Measurements from ENCODE around the gene ARHGAP44.

- TF ChIP-seq, protein P1, sequence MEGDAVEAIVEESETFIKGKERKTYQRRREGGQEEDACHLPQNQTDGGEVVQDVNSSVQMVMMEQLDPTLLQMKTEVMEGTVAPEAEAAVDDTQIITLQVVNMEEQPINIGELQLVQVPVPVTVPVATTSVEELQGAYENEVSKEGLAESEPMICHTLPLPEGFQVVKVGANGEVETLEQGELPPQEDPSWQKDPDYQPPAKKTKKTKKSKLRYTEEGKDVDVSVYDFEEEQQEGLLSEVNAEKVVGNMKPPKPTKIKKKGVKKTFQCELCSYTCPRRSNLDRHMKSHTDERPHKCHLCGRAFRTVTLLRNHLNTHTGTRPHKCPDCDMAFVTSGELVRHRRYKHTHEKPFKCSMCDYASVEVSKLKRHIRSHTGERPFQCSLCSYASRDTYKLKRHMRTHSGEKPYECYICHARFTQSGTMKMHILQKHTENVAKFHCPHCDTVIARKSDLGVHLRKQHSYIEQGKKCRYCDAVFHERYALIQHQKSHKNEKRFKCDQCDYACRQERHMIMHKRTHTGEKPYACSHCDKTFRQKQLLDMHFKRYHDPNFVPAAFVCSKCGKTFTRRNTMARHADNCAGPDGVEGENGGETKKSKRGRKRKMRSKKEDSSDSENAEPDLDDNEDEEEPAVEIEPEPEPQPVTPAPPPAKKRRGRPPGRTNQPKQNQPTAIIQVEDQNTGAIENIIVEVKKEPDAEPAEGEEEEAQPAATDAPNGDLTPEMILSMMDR (conservative IDR thresholded peaks at IDR 0.05; ENCODE audit: low read length) = no peak
- TF ChIP-seq EZH2phosphoT487 (IDR thresholded peaks at IDR 0.05; ENCODE audit: borderline replicate concordance, low read depth, low read length) = no peak
These were observed 249.8 kb downstream of the ARHGAP44 start for GRCh38 chr17:13038931-13039665.

Data from OCI-LY7 (cell line).